ENCODE results near the gene DTNB.
"Not testable (repeated sequence)": the region's sequence is repeated elsewhere in the genome, so short reads cannot be mapped to it uniquely, and the experiment has no call there.

Gene DTNB

GRCh38 chr2:25544445-25544844, 128.9 kb downstream of the DTNB start:
- DNase-seq (ENCODE audit: low read depth in 2 of 2), result no peak

DNA sequence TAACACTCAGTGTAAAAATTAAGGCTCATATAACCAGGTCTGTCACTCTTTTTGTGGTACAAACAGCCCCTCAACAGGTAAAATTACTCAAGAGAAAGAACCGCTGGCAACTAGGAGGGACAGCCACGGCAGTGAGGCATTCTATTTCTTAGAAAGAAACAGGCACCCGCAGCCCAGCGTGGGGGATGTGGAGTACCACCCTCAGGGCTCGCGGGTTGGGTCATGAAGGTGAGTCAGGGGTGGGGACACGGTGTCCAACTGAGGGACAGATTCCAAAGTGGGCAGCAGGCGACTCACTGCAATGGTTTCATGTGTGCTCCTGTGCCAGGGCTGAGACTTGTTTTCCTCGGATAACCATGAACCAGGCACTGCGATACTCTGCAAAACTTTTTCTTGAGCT, 129.4 kb downstream of the DTNB start:
- no peak for DNase-seq (ENCODE audit: low read depth in 2 of 2)

- no peak for DNase-seq (ENCODE audit: low read depth in 2 of 2)
Observed at GRCh38 chr2:25541378-25541777, 132.0 kb downstream of the DTNB start.

- no peak for DNase-seq (ENCODE audit: low read depth in 2 of 2)
Observed at GRCh38 chr2:25539136-25539535, 134.2 kb downstream of the DTNB start.

- DNase-seq (ENCODE audit: low read depth in 2 of 2), result no peak
Observed at GRCh38 chr2:25537526-25537925, 135.9 kb downstream of the DTNB start.

DNA sequence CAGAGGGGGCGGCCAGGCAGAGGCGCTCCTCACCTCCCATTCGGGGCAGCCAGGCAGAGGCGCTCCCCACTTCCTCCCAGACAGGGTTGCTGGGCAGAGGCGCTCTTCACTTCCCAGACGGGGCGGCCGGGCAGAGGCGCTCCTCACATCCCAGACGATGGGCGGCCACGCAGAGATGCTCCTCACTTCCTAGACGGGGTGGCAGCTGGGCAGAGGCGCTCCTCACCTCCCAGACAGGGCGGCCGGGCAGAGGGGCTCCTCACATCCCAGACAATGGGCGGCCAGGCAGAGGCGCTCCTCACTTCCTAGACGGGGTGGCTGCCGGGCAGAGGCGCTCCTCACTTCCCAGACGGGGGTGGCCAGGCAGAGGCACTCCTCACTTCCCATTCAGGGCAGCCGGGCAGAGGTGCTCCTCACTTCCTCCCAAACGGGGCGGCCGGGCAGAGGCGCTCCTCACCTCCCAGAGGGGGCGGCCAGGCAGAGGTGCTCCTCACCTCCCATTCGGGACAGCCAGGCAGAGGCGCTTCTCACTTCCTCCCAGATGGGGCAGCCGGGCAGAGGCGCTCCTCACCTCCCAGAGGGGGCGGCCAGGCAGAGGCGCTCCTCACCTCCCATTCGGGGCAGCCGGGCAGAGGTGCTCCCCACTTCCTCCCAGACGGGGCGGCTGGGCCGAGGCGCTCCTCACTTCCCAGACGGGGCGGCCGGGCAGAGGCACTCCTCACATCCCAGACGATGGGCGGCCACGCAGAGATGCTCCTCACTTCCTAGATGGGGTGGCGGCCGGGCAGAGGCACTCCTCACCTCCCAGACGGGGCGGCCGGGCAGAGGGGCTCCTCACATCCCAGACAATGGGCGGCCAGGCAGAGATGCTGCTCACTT, 137.7 kb downstream of the DTNB start:
- DNase-seq (ENCODE audit: low read depth in 2 of 2), result not testable (repeated sequence)

DNA sequence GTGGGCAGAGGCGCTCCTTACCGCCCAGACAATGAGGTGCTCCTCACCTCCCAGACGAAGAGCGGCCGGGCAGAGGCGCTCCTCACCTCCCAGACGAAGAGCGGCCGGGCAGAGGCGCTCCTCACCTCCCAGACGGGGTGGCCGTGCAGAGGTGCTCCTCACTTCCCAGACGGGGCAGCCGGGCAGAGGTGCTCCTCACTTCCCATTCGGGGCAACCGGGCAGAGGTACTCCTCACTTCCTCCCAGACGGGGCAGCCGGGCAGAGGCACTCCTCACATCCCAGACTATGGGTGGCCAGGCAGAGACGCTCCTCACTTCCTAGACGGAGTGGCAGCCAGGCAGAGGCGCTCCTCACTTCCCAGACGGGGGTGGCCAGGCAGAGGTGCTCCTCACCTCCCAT, 138.4 kb downstream of the DTNB start:
- not testable (repeated sequence) for DNase-seq (ENCODE audit: low read depth in 2 of 2)

GRCh38 chr2:25534455-25534854, 138.9 kb downstream of the DTNB start:
- no peak for DNase-seq (ENCODE audit: low read depth in 2 of 2)

GRCh38 chr2:25533771-25534170, 139.6 kb downstream of the DTNB start:
- not testable (repeated sequence) for DNase-seq (ENCODE audit: low read depth in 2 of 2)

GRCh38 chr2:25532521-25532920, 140.9 kb downstream of the DTNB start:
- DNase-seq (ENCODE audit: low read depth in 2 of 2), result no peak

DNA sequence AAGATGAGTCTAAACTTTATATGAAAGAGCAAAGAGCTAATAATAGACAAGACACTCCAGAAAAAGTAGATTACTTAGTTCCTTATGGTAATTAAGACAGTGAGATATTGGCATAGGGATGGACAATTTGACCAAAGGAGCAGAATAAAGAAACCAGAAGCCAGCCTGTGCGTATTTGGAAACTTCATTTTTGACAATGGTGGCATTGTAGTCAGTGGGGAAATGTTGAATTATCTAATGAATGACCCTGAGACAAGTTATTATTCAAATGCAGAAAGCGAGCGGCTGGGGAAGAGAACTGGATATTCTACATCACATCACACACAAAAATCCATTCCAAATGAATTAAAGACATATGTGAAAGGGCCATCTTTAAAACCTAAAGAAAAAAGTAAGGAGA, 144.3 kb downstream of the DTNB start:
- DNase-seq (ENCODE audit: low read depth in 2 of 2), result no peak

- DNase-seq (ENCODE audit: low read depth in 2 of 2), result peak; percentile 45 to 53
Observed at GRCh38 chr2:25528173-25528572, 145.2 kb downstream of the DTNB start.

DNA sequence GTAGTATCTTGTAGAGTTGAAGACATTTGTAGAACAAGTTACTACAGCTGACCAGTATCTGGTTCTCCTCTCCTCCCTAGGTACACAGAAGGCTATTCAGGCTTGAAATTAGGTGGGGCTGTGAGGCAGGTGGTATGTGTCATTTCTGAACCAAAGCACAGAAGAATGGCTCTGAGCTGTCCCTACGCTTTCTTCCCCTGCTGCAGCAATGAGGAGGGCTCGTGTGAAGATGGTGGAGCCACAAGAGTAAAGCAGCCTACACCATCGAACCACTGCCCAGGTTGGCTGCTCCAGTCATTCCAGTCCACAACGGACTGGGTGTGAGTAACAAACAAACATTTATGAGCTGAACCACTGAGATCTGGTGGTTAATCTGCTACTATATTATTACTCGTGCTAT, 148.9 kb downstream of the DTNB start:
- DNase-seq (ENCODE audit: low read depth in 2 of 2), result no peak

GRCh38 chr2:25523060-25523459, 150.3 kb downstream of the DTNB start:
- no peak for DNase-seq (ENCODE audit: low read depth in 2 of 2)

GRCh38 chr2:25521665-25522387, 151.6 kb downstream of the DTNB start:
- DNase-seq (ENCODE audit: low read depth in 2 of 2), result peak; percentile 54 to 56

DNA sequence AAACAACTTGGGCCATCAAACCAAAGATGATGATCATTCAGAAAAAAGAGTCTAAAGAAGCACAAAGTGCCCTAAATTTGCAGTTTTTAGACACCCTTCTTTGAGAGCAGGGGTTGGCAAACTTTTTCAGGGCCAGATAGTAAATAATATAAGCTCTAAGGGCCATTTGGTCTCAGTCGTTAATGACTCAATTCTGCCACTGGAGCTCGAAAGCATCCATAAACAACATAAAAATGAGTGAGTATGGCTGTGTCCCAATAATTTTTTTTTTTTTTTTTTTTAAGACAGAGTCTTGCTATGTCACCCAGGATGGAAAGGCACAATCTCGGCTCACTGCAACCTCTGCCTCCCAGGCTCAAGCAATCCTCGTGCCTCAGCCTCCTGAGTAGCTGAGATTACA, 152.3 kb downstream of the DTNB start:
- no peak for DNase-seq (ENCODE audit: low read depth in 2 of 2)

GRCh38 chr2:25517701-25518100, 155.7 kb downstream of the DTNB start:
- DNase-seq (ENCODE audit: low read depth in 2 of 2), result no peak

- no peak for DNase-seq (ENCODE audit: low read depth in 2 of 2)
Observed at GRCh38 chr2:25514043-25514637, 159.2 kb downstream of the DTNB start.

DNA sequence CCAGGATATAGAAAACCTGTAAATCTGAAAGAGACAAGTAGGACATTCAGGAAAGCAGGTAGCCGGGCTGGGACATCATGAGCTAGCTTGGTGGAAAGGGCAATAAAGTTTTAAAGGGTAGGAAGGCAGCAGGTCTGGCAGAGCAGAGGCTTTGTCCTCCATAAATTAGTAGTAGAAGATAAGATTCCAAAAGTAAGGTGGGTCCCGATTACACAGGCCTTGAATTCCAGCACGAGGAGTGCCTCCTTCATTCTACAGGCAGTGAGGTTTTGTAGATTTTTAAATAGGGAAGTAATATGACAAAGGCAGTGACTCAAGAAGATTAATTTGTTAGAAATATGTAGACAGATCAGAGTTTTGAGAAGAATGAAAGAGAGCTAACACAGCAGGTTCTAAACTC, 160.7 kb downstream of the DTNB start:
- DNase-seq (ENCODE audit: low read depth in 2 of 2), result no peak

GRCh38 chr2:25506226-25506625, 167.2 kb downstream of the DTNB start:
- DNase-seq (ENCODE audit: low read depth in 2 of 2), result no peak

- DNase-seq (ENCODE audit: low read depth in 2 of 2), result no peak
Observed at GRCh38 chr2:25505622-25506021, 167.8 kb downstream of the DTNB start.

DNA sequence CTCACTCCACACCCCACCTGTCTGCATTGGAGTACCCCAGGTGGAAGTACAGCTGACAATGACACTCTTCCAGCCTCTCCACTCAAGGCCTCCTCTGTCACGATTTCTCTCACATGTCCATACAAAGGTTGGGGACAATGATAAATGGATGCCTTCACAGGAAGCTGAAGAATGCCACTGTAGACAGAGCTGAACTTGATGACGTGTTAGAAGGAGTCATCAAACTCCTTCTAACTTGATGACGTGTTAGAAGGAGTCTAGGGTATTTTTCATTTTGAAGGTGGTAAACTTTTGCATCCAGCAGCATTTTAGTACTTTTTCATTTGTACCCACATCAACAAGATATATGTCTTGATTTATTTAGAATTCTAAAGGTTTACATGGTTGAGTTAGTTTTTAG, 168.2 kb downstream of the DTNB start:
- DNase-seq (ENCODE audit: low read depth in 2 of 2), result no peak

DNA sequence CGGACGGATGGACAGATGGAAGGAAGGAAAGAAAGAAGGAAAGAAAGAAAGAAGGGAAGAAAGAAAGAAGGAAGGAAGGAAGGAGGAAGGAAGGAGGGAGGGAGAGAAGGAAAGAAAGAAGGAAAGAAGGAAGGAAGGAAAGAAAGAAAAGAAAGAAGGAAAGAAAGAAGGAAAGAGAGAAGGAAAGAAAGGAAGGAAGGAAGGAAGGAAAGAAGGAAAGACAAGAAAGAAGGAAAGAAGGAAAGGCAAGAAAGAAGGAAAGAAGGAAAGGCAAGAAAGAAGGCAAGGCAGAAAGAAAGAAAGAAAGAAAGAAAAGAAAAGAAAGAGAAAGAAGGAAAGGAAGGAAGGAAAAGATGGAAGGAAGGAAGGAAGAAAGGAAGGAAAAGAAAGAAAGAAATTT, 169.1 kb downstream of the DTNB start:
- DNase-seq (ENCODE audit: low read depth in 2 of 2), result no peak

Data from fibroblast of skin of left biceps (primary cell).